Muscle layer of duodenum (tissue), 2 donors: ENCODE measurements around the gene GMPR.

Experiments used
- H3K27ac ChIP-seq: one replicate; pipeline ENCODE4 v1.7.0; 2013; ENCODE audit warnings: mild to moderate bottlenecking, low read length
- H3K27me3 ChIP-seq: one replicate; pipeline ENCODE4 v1.7.0; 2013; ENCODE audit warnings: low read depth, mild to moderate bottlenecking, control low read depth, low read length
- H3K36me3 ChIP-seq, 2 donors: one replicate each; pipeline ENCODE4 v1.7.0; 2013; ENCODE audit warnings: low read length in 2 of 2, control low read depth in 1 of 2, mild to moderate bottlenecking in 1 of 2; ENCODE audit not compliant: insufficient read depth in 2 of 2, control insufficient read depth in 1 of 2
- H3K4me1 ChIP-seq, 2 donors: one replicate each; pipeline ENCODE4 v1.7.0; 2013; ENCODE audit warnings: low read length in 2 of 2, mild to moderate bottlenecking in 2 of 2, control low read depth in 1 of 2, moderate library complexity in 1 of 2; ENCODE audit not compliant: insufficient read depth in 2 of 2, control insufficient read depth in 1 of 2
- H3K4me3 ChIP-seq, 2 donors: one replicate each; pipeline ENCODE4 v1.7.0; 2013; ENCODE audit warnings: low read length in 2 of 2, low read depth in 1 of 2, mild to moderate bottlenecking in 1 of 2
- H3K9me3 ChIP-seq, 2 donors: one replicate each; pipeline ENCODE4 v1.7.0; 2013; ENCODE audit warnings: low read length in 2 of 2, control low read depth in 1 of 2, mild to moderate bottlenecking in 1 of 2; ENCODE audit not compliant: control insufficient read depth in 1 of 2
- donor health status: healthy.

Gene GMPR

GRCh38 chr6:16336056-16336818, 97.8 kb downstream of the GMPR start:
- Histone ChIP-seq H3K4me1 (peaks cover 25 to 44% of the 10 kb centered on the region in 2 donors), H3K4me3 (no peak overlapping the region), H3K27me3 (no peaks in the 10 kb centered on the region), H3K27ac (no peak overlapping the region), H3K36me3 (no peaks in the 10 kb centered on the region), H3K9me3 (no peaks in the 10 kb centered on the region)

GRCh38 chr6:16336911-16337294, 98.5 kb downstream of the GMPR start:
- Histone ChIP-seq H3K27me3 (no peaks in the 10 kb centered on the region), H3K4me1 (peaks cover 21 to 39% of the 10 kb centered on the region in 2 donors), H3K36me3 (no peaks in the 10 kb centered on the region), H3K9me3 (no peaks in the 10 kb centered on the region), H3K27ac (no peak overlapping the region), H3K4me3 (no peak overlapping the region)

GRCh38 chr6:16337295-16337975, 99.0 kb downstream of the GMPR start:
- H3K36me3 ChIP-seq, result no peaks in the 10 kb centered on the region
- H3K27me3 ChIP-seq, result no peaks in the 10 kb centered on the region
- H3K9me3 ChIP-seq, result no peaks in the 10 kb centered on the region
- no peak overlapping the region for H3K4me3 ChIP-seq
- H3K27ac ChIP-seq, result no peak overlapping the region
- peaks cover 15 to 36% of the 10 kb centered on the region in 2 donors for H3K4me1 ChIP-seq

GRCh38 chr6:16338577-16339264, 100.3 kb downstream of the GMPR start:
- H3K27ac ChIP-seq, result no peak overlapping the region
- no peaks in the 10 kb centered on the region for H3K27me3 ChIP-seq
- no peaks in the 10 kb centered on the region for H3K9me3 ChIP-seq
- no peak overlapping the region for H3K4me3 ChIP-seq
- H3K4me1 ChIP-seq, result peaks cover 13 to 33% of the 10 kb centered on the region in 2 donors
- H3K36me3 ChIP-seq, result no peaks in the 10 kb centered on the region

DNA sequence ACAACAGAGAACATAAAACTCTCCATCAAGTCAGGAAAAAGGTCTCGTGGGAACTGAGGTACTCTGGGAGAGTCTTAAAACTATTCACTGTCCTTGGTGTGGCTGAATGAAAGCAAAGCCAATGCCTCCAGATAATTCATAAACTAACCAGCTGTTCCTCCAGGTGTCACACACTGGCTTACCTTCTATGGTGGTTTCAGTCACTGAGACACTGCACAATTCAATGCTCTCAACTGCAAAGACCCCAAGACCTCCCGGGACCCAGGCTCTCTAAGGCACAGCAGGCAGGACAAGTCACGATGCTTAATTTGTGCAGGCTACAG, 100.8 kb downstream of the GMPR start:
- H3K4me1 ChIP-seq, result peaks cover 13 to 33% of the 10 kb centered on the region in 2 donors
- no peak overlapping the region for H3K4me3 ChIP-seq
- H3K9me3 ChIP-seq, result no peaks in the 10 kb centered on the region
- no peaks in the 10 kb centered on the region for H3K27me3 ChIP-seq
- no peaks in the 10 kb centered on the region for H3K36me3 ChIP-seq
- no peak overlapping the region for H3K27ac ChIP-seq

DNA sequence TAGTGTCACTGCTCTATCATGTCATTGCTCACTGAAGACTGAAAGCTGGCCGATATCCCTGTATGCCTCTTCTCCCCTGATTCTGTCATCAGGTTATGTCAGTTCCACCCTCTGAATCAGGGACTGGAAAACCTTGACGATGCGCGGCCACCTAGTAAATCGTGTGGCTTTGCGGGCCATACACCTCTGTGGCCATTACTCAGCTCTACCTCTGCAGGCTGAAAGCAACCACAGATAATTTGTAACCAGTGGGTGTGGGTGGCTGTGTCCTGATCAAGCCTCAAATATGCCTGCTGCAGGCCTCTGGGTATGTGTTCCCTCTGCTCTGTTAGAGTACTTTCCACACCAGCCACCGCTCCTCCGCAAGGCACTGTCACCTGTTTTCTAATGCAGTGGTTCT, 105.2 kb downstream of the GMPR start:
- Histone ChIP-seq H3K4me1 (peaks cover 9 to 14% of the 10 kb centered on the region in 2 donors), H3K4me3 (no peak overlapping the region), H3K27me3 (no peaks in the 10 kb centered on the region), H3K9me3 (no peaks in the 10 kb centered on the region), H3K27ac (no peak overlapping the region), H3K36me3 (no peaks in the 10 kb centered on the region)

DNA sequence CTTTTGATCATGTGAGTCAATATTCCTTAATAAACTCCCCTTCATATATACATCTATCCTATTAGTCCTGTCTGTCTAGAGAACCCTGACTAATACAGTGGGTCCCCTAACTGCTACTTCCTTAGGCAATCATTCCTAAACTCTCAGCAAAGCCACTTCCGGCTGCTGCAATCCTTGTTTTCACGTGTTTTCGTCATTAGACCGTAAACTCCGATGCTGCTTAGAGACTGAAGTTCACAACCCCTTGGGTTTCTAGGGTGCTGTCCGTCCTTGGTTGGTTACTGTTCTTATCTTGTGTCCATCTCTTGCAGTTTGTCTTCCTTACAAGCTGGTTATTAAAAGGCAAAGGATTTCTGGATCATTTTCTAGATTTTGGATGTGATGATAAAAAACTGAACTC, 106.4 kb downstream of the GMPR start:
- H3K27ac ChIP-seq, result no peak overlapping the region

More for the DNA sequence above, 106.4 kb downstream of the GMPR start:
- Histone ChIP-seq H3K27me3 (no peaks in the 10 kb centered on the region), H3K36me3 (no peaks in the 10 kb centered on the region), H3K9me3 (no peaks in the 10 kb centered on the region), H3K4me3 (no peak overlapping the region), H3K4me1 (peaks cover 4 to 6% of the 10 kb centered on the region in 2 donors)
